GM12892 (cell line): ENCODE results near the gene SPG7.

Experiments used
- POLR2A ChIP-seq: IDR thresholded peaks from 2 replicates; pipeline ENCODE4 v1.6.1; 2011; ENCODE audit warnings: low read depth, low read length, control low read depth
- POLR2AphosphoS5 ChIP-seq: IDR thresholded peaks from 2 replicates; pipeline ENCODE4 v1.6.1; 2011; ENCODE audit warnings: low read depth, low read length, control low read depth
- TAF1 ChIP-seq: IDR thresholded peaks from 2 replicates; pipeline ENCODE4 v1.6.1; 2011; ENCODE audit warnings: low read depth, mild to moderate bottlenecking, control low read depth, low read length, borderline replicate concordance

DNA sequence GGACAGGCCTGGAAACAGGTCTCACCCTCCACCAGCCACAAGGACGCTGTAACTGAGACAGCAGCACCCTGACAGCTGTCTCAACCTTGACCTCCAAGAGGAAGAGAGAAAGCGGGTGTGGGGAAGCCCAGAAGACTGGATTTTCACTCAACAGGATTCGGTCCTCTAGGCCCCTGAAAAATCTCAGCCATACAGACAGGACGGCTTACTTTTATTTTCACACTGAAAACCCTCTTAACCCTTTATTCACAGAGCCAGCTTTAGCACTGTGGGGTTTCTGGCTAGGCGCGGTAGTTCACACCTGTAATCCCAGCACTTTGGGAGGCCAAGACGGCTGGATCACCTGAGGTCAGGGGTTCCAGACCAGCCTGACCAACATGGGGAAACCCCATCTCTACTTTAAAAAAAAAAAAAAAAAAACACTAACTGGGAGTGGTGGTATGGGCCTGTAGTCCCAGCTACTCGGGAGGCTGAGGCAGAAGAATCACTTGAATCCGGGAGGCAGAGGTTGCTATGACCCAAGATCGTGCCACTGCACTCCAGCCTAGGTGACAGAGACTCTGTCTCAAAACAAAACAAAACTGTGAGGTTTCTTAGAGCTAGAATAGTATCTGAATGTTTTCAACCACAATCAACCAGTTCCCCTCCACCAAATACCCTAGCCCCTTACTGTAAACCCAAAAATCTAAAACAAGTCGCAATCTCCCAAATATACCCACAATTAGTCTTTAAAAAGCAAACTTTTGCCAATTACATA is 23.1 kb upstream of the SPG7 start:
- TF ChIP-seq TAF1: no peak
- no peak for TF ChIP-seq POLR2A
- TF ChIP-seq POLR2AphosphoS5: no peak
